Measurements from ENCODE around the gene CUEDC1. TPM values are rescaled to one million over a fixed set of nuclear protein-coding genes. Genes with fewer than 3 reads are reported as not detected.

The CUEDC1 gene
- total and polyA plus RNA-seq, 2 of the 13 experiments (the other 11 are each of a cell fraction or from before 2014, with no cell fraction given), result 7.4 to 12.9 TPM

DNA sequence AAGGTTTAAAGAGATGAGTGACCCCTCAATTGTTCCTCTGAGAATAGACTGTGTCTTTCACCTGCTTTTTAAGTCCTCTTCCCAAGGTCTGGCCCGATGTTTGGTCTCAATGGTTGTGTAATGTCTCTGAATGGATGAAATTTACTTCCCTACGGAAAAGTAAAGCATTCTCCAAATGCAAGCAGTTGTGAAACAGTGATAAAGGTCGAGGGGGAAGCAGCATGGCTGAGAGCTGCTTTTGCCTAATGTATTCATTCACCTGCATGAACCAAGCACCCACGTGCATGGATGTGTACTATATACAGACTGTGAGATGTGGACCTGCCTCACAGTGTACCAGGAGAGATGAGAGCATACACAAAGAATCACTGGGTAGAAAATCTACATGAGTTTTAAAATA, 116.8 kb downstream of the CUEDC1 start (continued):
- TF ChIP-seq, protein P1, sequence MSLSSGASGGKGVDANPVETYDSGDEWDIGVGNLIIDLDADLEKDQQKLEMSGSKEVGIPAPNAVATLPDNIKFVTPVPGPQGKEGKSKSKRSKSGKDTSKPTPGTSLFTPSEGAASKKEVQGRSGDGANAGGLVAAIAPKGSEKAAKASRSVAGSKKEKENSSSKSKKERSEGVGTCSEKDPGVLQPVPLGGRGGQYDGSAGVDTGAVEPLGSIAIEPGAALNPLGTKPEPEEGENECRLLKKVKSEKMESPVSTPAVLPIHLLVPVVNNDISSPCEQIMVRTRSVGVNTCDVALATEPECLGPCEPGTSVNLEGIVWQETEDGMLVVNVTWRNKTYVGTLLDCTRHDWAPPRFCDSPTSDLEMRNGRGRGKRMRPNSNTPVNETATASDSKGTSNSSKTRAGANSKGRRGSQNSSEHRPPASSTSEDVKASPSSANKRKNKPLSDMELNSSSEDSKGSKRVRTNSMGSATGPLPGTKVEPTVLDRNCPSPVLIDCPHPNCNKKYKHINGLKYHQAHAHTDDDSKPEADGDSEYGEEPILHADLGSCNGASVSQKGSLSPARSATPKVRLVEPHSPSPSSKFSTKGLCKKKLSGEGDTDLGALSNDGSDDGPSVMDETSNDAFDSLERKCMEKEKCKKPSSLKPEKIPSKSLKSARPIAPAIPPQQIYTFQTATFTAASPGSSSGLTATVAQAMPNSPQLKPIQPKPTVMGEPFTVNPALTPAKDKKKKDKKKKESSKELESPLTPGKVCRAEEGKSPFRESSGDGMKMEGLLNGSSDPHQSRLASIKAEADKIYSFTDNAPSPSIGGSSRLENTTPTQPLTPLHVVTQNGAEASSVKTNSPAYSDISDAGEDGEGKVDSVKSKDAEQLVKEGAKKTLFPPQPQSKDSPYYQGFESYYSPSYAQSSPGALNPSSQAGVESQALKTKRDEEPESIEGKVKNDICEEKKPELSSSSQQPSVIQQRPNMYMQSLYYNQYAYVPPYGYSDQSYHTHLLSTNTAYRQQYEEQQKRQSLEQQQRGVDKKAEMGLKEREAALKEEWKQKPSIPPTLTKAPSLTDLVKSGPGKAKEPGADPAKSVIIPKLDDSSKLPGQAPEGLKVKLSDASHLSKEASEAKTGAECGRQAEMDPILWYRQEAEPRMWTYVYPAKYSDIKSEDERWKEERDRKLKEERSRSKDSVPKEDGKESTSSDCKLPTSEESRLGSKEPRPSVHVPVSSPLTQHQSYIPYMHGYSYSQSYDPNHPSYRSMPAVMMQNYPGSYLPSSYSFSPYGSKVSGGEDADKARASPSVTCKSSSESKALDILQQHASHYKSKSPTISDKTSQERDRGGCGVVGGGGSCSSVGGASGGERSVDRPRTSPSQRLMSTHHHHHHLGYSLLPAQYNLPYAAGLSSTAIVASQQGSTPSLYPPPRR (CRISPR knock-in tag; IDR thresholded peaks at IDR 0.05; ENCODE audit: borderline replicate concordance), result peak; percentile 72; the same call in 1 of the 2 replicates
- TF ChIP-seq BRCA1 (CRISPR knock-in tag; IDR thresholded peaks at IDR 0.05) (no peak), GTF3A (CRISPR knock-in tag; conservative IDR thresholded peaks at IDR 0.05) (no peak), SNAPC2 (CRISPR knock-in tag; IDR thresholded peaks at IDR 0.05) (peak; percentile 90), ZNF775 (CRISPR knock-in tag; IDR thresholded peaks at IDR 0.05; ENCODE audit: borderline replicate concordance) (peak; percentile 78; the same call in 1 of the 2 replicates), FOSL2 (CRISPR knock-in tag; IDR thresholded peaks at IDR 0.05) (peak; percentile 61), TRIM24 (CRISPR knock-in tag; IDR thresholded peaks at IDR 0.05) (peak; percentile 76), SOX6 (IDR thresholded peaks at IDR 0.05) (no peak), SOX6 (CRISPR knock-in tag; IDR thresholded peaks at IDR 0.05) (peak; percentile 98), ZBTB3 (CRISPR knock-in tag; IDR thresholded peaks at IDR 0.05; ENCODE audit: borderline replicate concordance, low read depth) (0 out of 2 replicates have a peak, but pooled peaks have one; percentile 23), KAT7 (CRISPR knock-in tag; IDR thresholded peaks at IDR 0.05; ENCODE audit: borderline replicate concordance) (0 out of 2 replicates have a peak, but pooled peaks have one; percentile 31), SOX5 (CRISPR knock-in tag; IDR thresholded peaks at IDR 0.05; ENCODE audit: borderline replicate concordance) (peak; percentile 94), MEF2D (CRISPR knock-in tag; IDR thresholded peaks at IDR 0.05) (peak; percentile 92), DNMT1 (CRISPR knock-in tag; IDR thresholded peaks at IDR 0.05) (no peak), SAP130 (CRISPR knock-in tag; IDR thresholded peaks at IDR 0.05; ENCODE audit: low read depth) (peak; percentile 94), REPIN1 (CRISPR knock-in tag; IDR thresholded peaks at IDR 0.05; ENCODE audit: borderline replicate concordance, low read depth) (peak; percentile 72; the same call in 1 of the 2 replicates), TCF7 (IDR thresholded peaks at IDR 0.05; ENCODE audit: low read depth) (peak; percentile 69), ARNTL (CRISPR knock-in tag; IDR thresholded peaks at IDR 0.05) (peak; percentile 98)
- TF ChIP-seq, protein P2, sequence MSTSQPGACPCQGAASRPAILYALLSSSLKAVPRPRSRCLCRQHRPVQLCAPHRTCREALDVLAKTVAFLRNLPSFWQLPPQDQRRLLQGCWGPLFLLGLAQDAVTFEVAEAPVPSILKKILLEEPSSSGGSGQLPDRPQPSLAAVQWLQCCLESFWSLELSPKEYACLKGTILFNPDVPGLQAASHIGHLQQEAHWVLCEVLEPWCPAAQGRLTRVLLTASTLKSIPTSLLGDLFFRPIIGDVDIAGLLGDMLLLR (CRISPR knock-in tag; IDR thresholded peaks at IDR 0.05), result no peak
- TF ChIP-seq, protein P3, sequence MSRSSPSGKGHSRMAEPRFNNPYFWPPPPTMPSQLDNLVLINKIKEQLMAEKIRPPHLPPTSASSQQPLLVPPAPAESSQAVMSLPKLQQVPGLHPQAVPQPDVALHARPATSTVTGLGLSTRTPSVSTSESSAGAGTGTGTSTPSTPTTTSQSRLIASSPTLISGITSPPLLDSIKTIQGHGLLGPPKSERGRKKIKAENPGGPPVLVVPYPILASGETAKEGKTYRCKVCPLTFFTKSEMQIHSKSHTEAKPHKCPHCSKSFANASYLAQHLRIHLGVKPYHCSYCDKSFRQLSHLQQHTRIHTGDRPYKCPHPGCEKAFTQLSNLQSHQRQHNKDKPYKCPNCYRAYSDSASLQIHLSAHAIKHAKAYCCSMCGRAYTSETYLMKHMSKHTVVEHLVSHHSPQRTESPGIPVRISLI (CRISPR knock-in tag; IDR thresholded peaks at IDR 0.05; ENCODE audit: borderline replicate concordance), result peak; percentile 70
- TF ChIP-seq, protein P4, sequence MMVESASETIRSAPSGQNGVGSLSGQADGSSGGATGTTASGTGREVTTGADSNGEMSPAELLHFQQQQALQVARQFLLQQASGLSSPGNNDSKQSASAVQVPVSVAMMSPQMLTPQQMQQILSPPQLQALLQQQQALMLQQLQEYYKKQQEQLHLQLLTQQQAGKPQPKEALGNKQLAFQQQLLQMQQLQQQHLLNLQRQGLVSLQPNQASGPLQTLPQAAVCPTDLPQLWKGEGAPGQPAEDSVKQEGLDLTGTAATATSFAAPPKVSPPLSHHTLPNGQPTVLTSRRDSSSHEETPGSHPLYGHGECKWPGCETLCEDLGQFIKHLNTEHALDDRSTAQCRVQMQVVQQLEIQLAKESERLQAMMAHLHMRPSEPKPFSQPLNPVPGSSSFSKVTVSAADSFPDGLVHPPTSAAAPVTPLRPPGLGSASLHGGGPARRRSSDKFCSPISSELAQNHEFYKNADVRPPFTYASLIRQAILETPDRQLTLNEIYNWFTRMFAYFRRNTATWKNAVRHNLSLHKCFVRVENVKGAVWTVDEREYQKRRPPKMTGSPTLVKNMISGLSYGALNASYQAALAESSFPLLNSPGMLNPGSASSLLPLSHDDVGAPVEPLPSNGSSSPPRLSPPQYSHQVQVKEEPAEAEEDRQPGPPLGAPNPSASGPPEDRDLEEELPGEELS (CRISPR knock-in tag; IDR thresholded peaks at IDR 0.05), result peak; percentile 89
- TF ChIP-seq, protein P5, sequence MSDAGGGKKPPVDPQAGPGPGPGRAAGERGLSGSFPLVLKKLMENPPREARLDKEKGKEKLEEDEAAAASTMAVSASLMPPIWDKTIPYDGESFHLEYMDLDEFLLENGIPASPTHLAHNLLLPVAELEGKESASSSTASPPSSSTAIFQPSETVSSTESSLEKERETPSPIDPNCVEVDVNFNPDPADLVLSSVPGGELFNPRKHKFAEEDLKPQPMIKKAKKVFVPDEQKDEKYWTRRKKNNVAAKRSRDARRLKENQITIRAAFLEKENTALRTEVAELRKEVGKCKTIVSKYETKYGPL (CRISPR knock-in tag; IDR thresholded peaks at IDR 0.05), result peak; percentile 94; the same call in 1 of the 2 replicates

Measured in HepG2 (cell line).